Subcutaneous abdominal adipose tissue (tissue), 5 donors: ENCODE measurements around the gene MAST3.
"Not testable (repeated sequence)": the region's sequence is repeated elsewhere in the genome, so short reads cannot be mapped to it uniquely, and the experiment has no call there.

ENCODE experiments used
- H3K27ac ChIP-seq: one replicate; pipeline ENCODE4 v1.7.0; 2013; ENCODE audit warnings: low read depth, mild to moderate bottlenecking, inconsistent platforms, low read length, moderate library complexity
- H3K27me3 ChIP-seq, 5 donors: one replicate each; pipeline ENCODE4 v1.7.0; 2013; ENCODE audit warnings: low read length in 5 of 5, inconsistent platforms in 1 of 5; ENCODE audit not compliant: control insufficient read depth in 5 of 5, insufficient read depth in 4 of 5
- H3K36me3 ChIP-seq, 5 donors: one replicate each; pipeline ENCODE4 v1.7.0; 2013; ENCODE audit warnings: low read length in 5 of 5; ENCODE audit not compliant: control insufficient read depth in 5 of 5, insufficient read depth in 5 of 5
- H3K4me1 ChIP-seq, 5 donors: one replicate each; pipeline ENCODE4 v1.7.0; 2013; ENCODE audit warnings: low read length in 5 of 5, mild to moderate bottlenecking in 3 of 5, moderate library complexity in 1 of 5; ENCODE audit not compliant: control insufficient read depth in 5 of 5, insufficient read depth in 5 of 5
- H3K4me3 ChIP-seq, 5 donors: one replicate each; pipeline ENCODE4 v1.7.0; 2013; ENCODE audit warnings: low read length in 5 of 5, low read depth in 1 of 5
- H3K9ac ChIP-seq, 5 donors: one replicate each; pipeline ENCODE4 v1.7.0; 2013; ENCODE audit warnings: low read length in 5 of 5, mild to moderate bottlenecking in 4 of 5, moderate library complexity in 3 of 5
- H3K9me3 ChIP-seq, 5 donors: one replicate each; pipeline ENCODE4 v1.7.0; 2013; ENCODE audit warnings: low read length in 5 of 5; ENCODE audit not compliant: control insufficient read depth in 5 of 5
- donor health status: healthy.
- donor health status: healthy.
- donor health status: healthy.
- donor health status: healthy.
- donor health status: healthy.

The MAST3 gene

DNA sequence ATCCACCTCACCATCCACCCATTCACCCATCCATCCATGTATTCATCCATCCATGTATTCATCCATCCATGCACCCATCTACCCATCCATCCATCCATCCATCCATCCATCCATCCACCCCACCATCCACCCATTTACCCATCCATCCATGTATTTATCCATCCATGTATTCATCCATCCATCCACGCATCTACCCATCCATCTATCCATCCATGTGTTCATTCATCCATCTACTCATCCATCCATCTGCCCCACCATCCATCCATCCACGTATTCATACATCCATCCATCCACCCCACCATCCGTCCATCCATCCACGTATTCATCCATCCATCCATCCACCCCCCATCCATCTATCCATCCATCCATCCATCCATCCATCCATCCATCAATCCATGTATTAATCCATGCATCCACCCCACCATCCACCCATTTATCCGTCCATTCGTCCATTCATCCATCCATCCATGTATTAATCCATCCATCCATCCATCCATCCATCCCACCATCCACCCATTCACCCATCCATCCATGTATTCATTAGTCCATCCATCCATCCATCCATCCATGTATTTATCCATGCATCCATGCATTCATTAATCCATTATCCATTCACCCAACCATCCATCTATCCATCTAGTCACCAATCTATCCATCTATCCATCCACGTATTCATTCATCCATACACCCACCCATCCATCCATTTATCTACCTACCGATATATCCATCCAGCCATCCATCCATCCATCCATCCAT is 13.5 kb upstream of the MAST3 start:
- Histone ChIP-seq H3K4me3 (no peak overlapping the region), H3K9ac (no peak overlapping the region), H3K36me3 (no peaks in the 10 kb centered on the region), H3K27ac (no peak overlapping the region), H3K9me3 (no peaks in the 10 kb centered on the region), H3K27me3 (peaks cover 0 to 3% (median 0%) of the 10 kb centered on the region in 5 donors), H3K4me1 (peaks cover 0 to 4% (median 0%) of the 10 kb centered on the region in 5 donors)

- no peak overlapping the region for H3K4me3 ChIP-seq
- H3K27me3 ChIP-seq: peaks cover 0 to 3% (median 0%) of the 10 kb centered on the region in 5 donors
- H3K9ac ChIP-seq: peak overlapping the region in 1 of 5 donors; percentile 52
- H3K27ac ChIP-seq: no peak overlapping the region
- peaks cover 0 to 15% (median 12%) of the 10 kb centered on the region in 5 donors for H3K4me1 ChIP-seq
- no peaks in the 10 kb centered on the region for H3K9me3 ChIP-seq
- no peaks in the 10 kb centered on the region for H3K36me3 ChIP-seq
Measured at GRCh38 chr19:18085702-18086457, 11.7 kb upstream of the MAST3 start.

- peaks cover 0 to 3% (median 0%) of the 10 kb centered on the region in 5 donors for H3K27me3 ChIP-seq
- peak within 1 kb of the TSS in 3 of 5 donors; percentile 52 to 76 (median 63) for H3K9ac ChIP-seq
- no peaks in the 10 kb centered on the region for H3K9me3 ChIP-seq
- H3K27ac ChIP-seq: no peak within 1 kb of the TSS
- peaks cover 0 to 17% (median 16%) of the 10 kb centered on the region in 5 donors for H3K4me1 ChIP-seq
- H3K36me3 ChIP-seq: no peaks in the 10 kb centered on the region
- H3K4me3 ChIP-seq: peak within 1 kb of the TSS; percentile 30 to 63 (median 48)
Measured at GRCh38 chr19:18086590-18087138, 10.9 kb upstream of the MAST3 start, which contains the start of gene IL12RB1. Gene IL12RB1 (minus strand): TSS chr19:18086934. CDS start chr19:18086823, 111 bp downstream.

- H3K27me3 ChIP-seq, H3K9me3 ChIP-seq, H3K36me3 ChIP-seq, H3K4me3 ChIP-seq, H3K27ac ChIP-seq, H3K9ac ChIP-seq: not testable (repeated sequence)
- H3K4me1 ChIP-seq: peaks cover 0 to 17% (median 16%) of the 10 kb centered on the region in 5 donors
Measured at GRCh38 chr19:18089096-18089541, 8.5 kb upstream of the MAST3 start.

- Histone ChIP-seq H3K36me3 (no peaks in the 10 kb centered on the region), H3K9me3 (no peaks in the 10 kb centered on the region), H3K27ac (no peak overlapping the region), H3K27me3 (peaks cover 0 to 3% (median 0%) of the 10 kb centered on the region in 5 donors), H3K9ac (no peak overlapping the region), H3K4me1 (peaks cover 0 to 17% (median 16%) of the 10 kb centered on the region in 5 donors), H3K4me3 (no peak overlapping the region)
Measured at GRCh38 chr19:18089726-18090125, 7.9 kb upstream of the MAST3 start.

GRCh38 chr19:18090545-18091216 is 6.9 kb upstream of the MAST3 start:
- H3K4me3 ChIP-seq: no peak overlapping the region
- H3K9me3 ChIP-seq: no peaks in the 10 kb centered on the region
- H3K27ac ChIP-seq: no peak overlapping the region
- H3K27me3 ChIP-seq: no peaks in the 10 kb centered on the region
- peak overlapping the region in 1 of 5 donors; percentile 2 for H3K9ac ChIP-seq
- no peaks in the 10 kb centered on the region for H3K36me3 ChIP-seq
- H3K4me1 ChIP-seq: peaks cover 0 to 17% (median 16%) of the 10 kb centered on the region in 5 donors

DNA sequence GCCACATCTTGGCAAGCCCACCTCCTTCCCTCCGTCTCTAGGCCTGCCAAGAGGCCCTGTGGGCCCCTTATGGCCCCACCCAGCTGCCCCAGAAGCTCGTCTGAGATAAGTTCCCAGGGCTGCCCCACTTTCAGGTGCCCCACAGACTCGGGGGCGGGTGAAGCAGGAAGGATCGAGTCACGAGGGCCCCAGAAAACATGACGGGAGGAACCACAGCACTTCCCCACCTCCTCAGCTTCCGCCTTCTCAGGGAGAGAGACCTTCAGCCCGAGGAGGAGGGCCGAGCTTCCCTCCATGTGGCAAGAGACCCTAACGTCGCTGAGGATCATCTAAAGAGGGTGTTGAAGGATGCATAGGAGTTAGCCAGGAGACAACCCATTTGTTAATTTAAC is 6.4 kb upstream of the MAST3 start:
- H3K4me3 ChIP-seq: no peak overlapping the region
- H3K27ac ChIP-seq: no peak overlapping the region
- no peaks in the 10 kb centered on the region for H3K27me3 ChIP-seq
- H3K4me1 ChIP-seq: peaks cover 0 to 17% (median 16%) of the 10 kb centered on the region in 5 donors
- no peaks in the 10 kb centered on the region for H3K9me3 ChIP-seq
- peak overlapping the region in 1 of 5 donors; percentile 2 for H3K9ac ChIP-seq
- H3K36me3 ChIP-seq: no peaks in the 10 kb centered on the region

- Histone ChIP-seq H3K27me3 (peaks cover 0 to 4% (median 0%) of the 10 kb centered on the region in 5 donors), H3K9me3 (no peaks in the 10 kb centered on the region), H3K9ac (no peak overlapping the region), H3K4me1 (peaks cover 0 to 30% (median 21%) of the 10 kb centered on the region in 5 donors), H3K36me3 (no peaks in the 10 kb centered on the region), H3K27ac (no peak overlapping the region), H3K4me3 (no peak overlapping the region)
Measured at GRCh38 chr19:18093439-18094161, 4.0 kb upstream of the MAST3 start.

- no peak overlapping the region for H3K9ac ChIP-seq
- H3K9me3 ChIP-seq: no peaks in the 10 kb centered on the region
- no peak overlapping the region for H3K27ac ChIP-seq
- H3K4me1 ChIP-seq: peaks cover 0 to 25% (median 18%) of the 10 kb centered on the region in 5 donors
- H3K4me3 ChIP-seq: no peak overlapping the region
- peaks cover 0 to 13% (median 0%) of the 10 kb centered on the region in 5 donors for H3K27me3 ChIP-seq
- no peaks in the 10 kb centered on the region for H3K36me3 ChIP-seq
Measured at GRCh38 chr19:18096258-18096657, 1.3 kb upstream of the MAST3 start.
